Measurements from ENCODE around the gene PP2D1. TPM values are rescaled to one million over a fixed set of nuclear protein-coding genes. Genes with fewer than 3 reads are reported as not detected.

PP2D1 gene
- total and polyA plus RNA-seq, 9 of the 15 experiments (the other 6 are each of a cell fraction or from before 2014, with no cell fraction given): 0.07 to 0.10 TPM; not detected in 7

DNA sequence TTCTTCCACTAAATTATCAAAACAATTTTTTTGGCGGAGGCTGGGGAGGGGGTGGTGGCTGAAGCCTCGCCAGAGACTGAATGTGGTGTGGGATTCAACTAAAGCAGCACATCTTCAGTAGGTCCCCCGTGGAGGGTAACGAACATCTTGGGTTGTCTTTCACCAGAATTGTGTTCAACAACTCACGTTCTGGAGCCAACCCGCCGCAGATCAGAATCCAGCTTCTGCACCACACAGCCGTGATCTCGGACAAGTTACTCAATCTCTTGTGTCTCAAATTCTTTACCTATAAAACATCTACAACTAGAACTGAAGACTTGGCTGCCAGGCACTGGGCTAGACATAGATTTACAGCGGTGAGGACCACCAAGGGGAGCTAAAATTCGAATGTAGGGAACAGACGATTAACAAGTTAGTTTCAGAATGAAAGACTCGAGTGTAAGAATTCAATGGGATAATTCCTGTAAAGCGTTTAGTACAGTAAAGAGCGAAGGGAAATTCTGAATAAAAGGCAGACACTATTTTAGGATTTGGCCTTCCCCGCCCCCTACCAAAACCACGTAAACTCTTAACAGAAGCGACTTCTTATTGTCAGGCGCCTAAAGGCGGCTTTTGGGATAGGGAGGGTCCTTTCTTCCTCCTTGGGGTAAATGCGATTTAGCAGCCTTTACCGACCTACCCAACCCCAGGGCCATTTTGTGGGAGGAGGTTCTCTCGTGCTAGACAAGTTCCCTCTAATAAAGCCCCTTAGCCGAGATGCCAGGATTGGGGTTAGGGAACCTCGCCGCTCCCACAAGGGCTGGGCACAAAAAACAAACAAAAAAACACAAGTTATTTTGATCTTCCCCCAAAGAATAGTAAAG is 65.9 kb downstream of the PP2D1 start (continued):
- TF ChIP-seq ZBTB40 (IDR thresholded peaks at IDR 0.05) (0 out of 2 replicates have a peak, but pooled peaks have one; percentile 19), ZBTB40 (CRISPR knock-in tag; IDR thresholded peaks at IDR 0.05) (no peak), RBM39 (optimal IDR thresholded peaks at IDR 0.05; ENCODE audit: low read depth, low read length) (peak; percentile 44), ZNF785 (CRISPR knock-in tag; IDR thresholded peaks at IDR 0.05) (no peak), ZNF445 (CRISPR knock-in tag; IDR thresholded peaks at IDR 0.05; ENCODE audit: low read depth) (0 out of 2 replicates have a peak, but pooled peaks have one; percentile 50), CCAR2 (IDR thresholded peaks at IDR 0.05; ENCODE audit: low read depth, low read length) (no peak), ZNF23 (CRISPR knock-in tag; IDR thresholded peaks at IDR 0.05) (0 out of 2 replicates have a peak, but pooled peaks have one; percentile 26), ZNF282 (CRISPR knock-in tag; IDR thresholded peaks at IDR 0.05) (no peak), PYGO2 (tag; IDR thresholded peaks at IDR 0.05) (peak; percentile 15; the same call in 1 of the 2 replicates), ZBTB33 (CRISPR knock-in tag; IDR thresholded peaks at IDR 0.05) (no peak), BRD4 (IDR thresholded peaks at IDR 0.05) (peak; percentile 94)

Measured in K562 (cell line).